SIG-M5 treated with dmso at 0.1 percent for 504 hours (cell line): ENCODE results near the gene MTHFD1L.
"Not testable (repeated sequence)": the region's sequence is repeated elsewhere in the genome, so short reads cannot be mapped to it uniquely, and the experiment has no call there.

Experiments used
- DNase-seq: peaks from one replicate; lab custom pipeline; 2025; ENCODE audit not compliant: unreplicated experiment; lab: John Stamatoyannopoulos, UW

The MTHFD1L gene

GRCh38 chr6:151113641-151114040, 248.1 kb downstream of the MTHFD1L start:
- DNase-seq: no peak

DNA sequence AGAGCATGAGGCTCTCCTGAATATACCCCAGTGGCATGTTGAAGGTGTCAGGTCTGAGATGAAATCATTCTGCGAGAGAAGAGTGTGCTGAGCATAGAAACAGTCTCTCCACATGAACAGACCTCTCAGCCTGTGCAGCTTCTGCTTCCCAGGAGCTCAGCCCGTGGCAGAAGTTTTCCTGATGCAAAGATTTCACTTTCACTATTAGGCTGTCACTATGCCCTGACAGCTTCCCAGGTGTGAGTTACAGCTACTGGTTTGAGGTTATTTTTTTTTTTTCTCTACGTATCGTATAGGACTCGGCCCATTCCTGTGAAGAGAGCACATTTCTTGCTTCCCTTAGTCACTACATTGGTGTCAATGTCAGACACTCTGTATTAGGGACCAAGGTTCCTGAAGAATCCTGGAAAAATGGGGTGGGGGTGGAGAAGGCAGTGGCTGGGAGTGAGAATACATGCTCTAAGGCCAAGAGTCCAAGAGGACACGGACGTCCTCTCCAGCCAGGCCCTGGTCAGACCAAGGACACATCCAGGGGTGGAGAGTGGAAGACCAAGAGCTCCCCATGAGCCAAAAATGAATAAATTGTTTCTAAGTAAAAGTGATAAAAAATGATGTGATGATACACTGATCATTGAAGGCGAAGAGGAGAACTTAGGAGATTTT, 253.1 kb downstream of the MTHFD1L start:
- no peak for DNase-seq

- no peak for DNase-seq
Measured at GRCh38 chr6:151119823-151120524, 254.5 kb downstream of the MTHFD1L start.

GRCh38 chr6:151121900-151122299, 256.4 kb downstream of the MTHFD1L start:
- no peak for DNase-seq

DNA sequence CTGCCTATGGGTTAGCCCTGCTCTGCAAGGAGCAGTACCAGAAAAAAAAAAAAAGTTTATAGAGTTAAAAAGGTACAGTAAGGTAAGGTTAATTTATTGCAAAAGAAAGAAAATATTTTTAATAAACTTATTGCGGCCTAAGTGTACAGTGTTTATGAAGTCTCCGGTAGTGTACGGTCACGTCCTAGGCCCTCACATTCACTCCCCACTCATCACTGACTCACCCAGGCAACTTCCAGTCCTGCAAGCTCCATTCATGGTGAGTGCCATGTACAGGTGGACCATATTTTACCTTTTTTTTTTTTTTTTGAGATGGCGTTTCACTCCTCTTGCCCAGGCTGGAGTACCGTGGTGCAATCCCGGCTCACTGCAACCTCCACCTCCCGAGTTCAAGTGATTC, 258.1 kb downstream of the MTHFD1L start:
- DNase-seq: not testable (repeated sequence)

DNA sequence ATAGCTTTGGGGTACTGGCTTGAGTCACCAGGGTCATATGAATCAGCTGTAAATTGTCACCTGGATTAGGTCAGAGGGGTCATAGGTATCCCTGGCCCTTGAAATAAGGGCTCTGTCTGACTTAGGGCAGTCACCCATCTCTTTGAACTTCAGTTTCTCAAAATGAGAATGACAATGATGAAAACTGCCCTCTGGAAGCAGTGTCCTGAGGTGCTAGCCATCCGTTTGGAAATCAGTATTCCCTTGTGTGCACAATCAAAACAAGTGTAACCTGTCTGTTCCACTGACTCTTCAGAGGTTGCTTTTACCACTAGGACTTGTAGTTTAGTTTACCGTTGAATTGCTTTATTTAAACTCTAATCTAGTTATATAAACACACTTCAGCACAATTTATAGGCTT, 259.7 kb downstream of the MTHFD1L start:
- not testable (repeated sequence) for DNase-seq

DNA sequence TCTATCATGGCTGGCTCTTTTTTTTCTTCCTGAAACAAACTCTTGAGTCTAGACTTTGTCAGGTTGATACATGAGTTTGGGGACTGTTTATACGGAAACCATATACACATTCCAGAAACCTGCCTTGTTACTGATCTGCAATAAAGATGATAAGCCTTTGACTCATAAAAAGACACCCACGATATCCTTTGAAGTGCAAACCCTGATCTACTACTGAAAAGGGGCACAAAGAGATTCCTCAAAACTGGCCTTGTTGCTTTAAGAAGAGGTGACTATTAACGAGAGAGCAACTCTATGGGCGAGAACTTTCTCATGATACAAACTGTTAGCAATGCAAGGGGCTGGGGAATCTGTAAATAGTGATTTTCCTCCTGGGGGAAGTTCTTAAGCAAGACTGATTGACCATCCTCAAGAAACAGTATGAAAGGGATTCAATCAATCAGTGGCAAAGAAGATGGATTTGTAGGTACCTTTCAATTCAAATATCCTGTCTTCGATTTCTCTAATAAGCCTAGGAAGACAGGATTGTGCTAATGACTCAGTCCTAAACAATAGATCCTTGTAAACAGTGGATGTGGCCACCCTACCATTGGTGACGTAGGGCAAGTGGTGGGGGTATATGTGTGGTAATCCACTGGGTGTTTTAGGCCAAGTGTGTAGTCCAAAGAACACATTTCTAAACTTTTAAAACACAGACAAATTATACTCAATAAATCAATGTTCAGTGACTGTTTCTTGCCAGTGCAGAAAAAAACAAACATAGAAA, 260.3 kb downstream of the MTHFD1L start:
- DNase-seq: not testable (repeated sequence)

- not testable (repeated sequence) for DNase-seq
Measured at GRCh38 chr6:151126417-151126724, 260.9 kb downstream of the MTHFD1L start.

GRCh38 chr6:151127133-151127798, 261.8 kb downstream of the MTHFD1L start:
- DNase-seq: not testable (repeated sequence)

DNA sequence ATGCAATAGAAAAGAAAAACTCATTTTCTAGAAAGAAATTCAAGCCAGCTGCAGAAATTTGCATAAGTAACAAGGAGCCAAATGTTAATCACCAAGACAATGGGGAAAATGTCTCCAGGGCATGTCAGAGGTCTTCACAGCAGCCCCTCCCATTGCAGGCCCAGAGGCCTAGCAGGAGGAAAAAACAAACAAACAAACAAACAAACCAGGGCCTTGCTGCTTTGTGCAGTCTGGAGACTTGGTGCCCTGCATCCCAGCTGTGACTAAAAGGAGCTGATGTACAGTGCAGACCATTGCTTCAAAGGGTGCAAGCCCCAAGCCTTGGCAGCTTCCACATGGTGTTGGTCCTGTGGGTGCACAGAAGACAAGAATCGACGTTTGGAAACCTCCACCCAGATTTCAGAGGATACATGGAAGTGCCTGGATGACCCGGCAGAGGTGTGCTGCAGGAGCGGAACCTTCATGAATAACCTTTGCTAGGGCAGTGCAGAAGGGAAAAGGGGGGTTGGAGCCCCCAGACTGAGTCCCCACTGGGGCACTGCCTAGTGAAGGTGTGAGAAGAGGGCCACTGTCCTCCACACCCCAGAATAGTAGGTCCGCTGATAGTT, 263.4 kb downstream of the MTHFD1L start:
- no peak for DNase-seq

- no peak for DNase-seq
Measured at GRCh38 chr6:151130329-151130728, 264.8 kb downstream of the MTHFD1L start.

GRCh38 chr6:151131324-151132007, 266.0 kb downstream of the MTHFD1L start:
- no peak for DNase-seq

GRCh38 chr6:151136141-151136755, 270.7 kb downstream of the MTHFD1L start:
- DNase-seq: no peak

DNA sequence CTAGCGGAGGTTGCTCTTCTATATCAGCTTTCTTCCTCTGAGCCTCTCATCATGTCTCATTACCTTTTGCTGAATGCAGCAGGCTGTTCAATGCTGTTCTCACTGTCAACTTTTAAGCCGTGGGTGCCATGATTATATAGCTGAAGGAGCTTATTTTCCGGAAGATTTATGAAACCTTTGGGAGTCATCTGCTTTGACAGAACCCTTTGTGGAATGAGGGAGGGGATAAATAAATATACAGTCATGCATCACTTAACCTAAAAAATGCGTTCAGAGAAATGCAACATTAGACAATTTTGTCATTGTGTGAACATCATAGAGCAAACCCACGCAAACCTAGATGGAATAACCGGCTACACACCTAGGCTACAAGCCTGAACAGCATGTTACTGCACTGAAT, 272.0 kb downstream of the MTHFD1L start:
- no peak for DNase-seq

DNA sequence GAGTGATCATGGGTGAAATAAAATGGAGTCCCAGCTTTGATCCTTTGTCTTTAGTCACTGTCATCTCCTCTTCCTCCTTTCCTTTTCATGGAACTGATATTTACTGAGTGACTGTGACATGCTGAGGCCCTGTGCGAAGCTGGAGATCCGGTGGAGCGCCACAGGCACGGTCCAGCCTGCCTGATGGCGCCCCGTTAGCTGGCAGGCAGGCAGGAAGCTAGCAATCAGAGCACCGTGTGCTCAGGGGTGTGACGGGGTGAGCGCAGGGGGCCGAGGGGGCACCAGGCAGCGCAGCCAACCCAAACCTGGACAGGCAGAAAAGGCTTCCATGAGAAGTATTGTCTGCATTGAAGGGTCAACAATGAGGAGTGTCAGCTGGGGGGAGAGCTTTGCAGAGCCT, 274.0 kb downstream of the MTHFD1L start:
- DNase-seq: no peak

DNA sequence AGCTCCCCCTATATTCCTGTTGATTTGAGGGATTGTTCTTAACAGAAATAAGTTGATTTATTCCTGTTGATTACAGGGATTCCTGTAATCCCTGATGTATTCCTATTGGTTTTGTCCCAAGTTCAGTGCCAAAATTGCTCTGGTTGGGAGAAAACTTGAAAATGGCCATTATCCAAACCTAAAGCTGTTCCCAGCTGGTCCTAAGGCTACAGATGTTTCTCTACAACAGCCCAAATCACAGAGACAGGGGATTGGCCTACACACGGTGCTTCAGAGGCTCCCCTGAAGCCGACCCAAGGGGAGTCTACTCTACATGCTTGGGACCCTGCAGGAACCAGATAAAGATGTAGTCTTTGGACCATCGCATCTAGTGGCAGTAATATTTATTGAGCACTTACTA, 275.3 kb downstream of the MTHFD1L start:
- DNase-seq: no peak

- no peak for DNase-seq
Measured at GRCh38 chr6:151141685-151142084, 276.2 kb downstream of the MTHFD1L start.

DNA sequence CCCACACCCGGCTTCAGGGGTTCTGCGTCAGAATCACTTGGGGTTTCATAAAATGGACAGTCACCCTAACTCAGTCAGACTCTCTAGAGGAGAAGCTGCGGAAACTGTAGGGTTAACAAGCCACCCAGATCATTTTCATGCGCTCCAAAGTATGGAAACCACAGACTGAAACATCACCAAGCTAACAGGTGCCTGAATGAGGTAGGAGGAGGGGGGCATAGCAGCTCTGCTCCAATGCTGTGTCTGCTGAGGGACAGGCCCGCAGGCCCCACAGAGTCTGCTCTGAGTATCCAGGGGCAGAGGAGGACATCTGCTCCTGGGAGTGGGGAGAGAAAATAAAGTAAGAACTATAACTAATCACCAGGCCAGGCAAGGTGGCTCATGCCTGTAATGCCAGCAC, 277.2 kb downstream of the MTHFD1L start:
- DNase-seq: no peak

DNA sequence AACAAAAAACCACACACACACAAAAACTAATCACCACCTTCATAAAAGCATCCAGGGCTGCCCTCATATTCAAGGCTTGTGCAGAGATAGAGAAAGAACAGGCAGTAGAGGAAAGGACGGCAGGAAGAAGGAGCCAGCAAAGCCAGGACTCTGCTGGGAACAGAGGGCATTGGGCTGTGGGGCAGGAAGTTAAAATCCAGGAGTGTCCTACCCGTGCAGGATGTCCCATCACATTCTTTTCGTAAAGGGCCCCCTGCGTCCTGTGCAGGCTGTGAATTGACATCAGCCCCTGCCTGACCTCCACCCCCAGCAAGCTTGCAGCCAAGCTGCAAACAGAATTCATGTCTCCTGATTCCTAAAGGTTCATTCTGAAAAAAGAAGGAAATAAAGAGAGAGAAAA, 277.8 kb downstream of the MTHFD1L start:
- no peak for DNase-seq

- DNase-seq: no peak
Measured at GRCh38 chr6:151143806-151144205, 278.3 kb downstream of the MTHFD1L start.
